NCI-H524 treated with DMSO at 0.1 percent for 48 hours (cell line): ENCODE data around the gene ATP1A3.
"Not testable (repeated sequence)": the region's sequence is repeated elsewhere in the genome, so short reads cannot be mapped to it uniquely, and the experiment has no call there.

Source experiments
- DNase-seq: peaks from one replicate; lab custom pipeline; 2025; lab: John Stamatoyannopoulos, UW

ATP1A3 gene

DNA sequence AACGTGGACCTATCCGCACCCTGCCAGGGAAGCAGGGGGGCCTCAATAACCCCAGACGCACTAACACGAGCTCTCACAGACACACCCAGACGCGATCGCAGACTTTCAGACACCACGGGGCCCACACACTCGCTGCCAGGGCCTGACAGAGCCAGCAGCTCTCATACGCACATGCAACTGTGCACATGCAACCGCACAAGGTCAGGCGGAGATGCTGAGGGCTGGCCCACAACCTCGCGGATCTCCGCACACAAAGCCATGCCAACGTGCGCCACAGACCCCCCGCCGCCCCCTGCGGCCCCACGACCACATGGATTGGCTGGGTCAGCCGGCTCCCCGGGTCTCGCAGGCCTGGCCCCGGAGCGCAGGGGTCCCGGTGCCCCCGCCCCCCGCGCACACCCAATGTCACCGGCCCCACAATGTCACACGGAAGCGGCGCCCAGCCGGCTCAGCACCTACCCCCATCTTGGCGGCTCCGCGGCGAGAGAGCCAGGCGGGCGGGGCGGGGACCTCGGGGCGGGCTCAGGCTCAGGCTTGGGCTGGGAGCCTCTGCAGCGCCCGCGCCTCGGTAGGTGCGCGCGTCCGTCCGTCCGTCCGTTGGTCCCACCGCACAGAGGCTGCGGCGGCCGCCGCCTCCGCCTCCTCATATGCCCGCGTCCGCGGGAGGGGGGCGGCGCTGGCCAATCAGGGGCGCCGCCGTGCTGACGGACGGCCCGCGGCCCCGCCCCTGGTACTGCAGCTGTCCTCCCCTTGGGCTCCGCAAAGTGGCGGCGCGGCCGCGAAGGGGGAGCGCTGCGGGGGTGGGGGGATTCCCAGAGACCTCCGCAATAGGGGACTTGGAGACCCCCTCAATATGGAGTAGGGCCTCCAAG is at the start of gene ATP1A3:
TSS of gene ATP1A3 (minus strand) at position 619 of the 872 bp plus-strand sequence. CDS start at position 465, 154 bp downstream.
- peak; percentile 37 for DNase-seq

DNA sequence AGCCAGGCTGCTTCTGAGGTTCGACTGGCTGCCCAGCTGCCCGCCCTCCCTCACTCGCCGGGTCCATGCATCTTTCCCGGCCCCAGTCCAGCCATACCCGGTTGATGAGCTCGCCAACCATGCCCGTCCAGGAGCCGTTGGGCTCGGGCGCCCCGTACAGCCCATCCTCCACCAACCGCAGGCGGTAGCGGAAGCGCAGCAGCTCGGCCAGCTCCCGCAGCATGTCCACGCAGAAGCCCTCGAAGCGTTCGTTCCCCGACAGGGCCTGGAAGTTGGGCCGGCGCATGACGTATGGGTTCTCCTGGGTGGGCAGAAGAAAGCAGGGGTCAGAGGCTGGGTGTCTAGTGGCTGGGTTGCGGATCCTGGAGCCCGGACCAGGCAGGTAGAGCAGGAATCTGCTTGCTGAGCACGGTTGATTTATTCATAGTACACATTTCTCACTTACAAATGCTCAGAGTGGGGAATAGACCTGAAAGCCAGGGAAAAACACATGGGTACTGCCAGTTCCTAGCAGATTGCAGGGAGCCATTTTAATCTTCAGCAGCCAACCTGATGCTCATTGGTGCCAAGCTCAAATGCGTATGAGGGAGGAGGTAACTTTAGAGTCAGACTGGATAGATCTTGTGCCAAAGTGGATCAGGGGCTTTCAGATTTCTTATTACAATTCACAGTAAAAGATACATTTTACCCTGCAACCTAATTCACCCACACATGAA is 48.6 kb upstream of the ATP1A3 start:
- DNase-seq = peak; percentile 71

DNA sequence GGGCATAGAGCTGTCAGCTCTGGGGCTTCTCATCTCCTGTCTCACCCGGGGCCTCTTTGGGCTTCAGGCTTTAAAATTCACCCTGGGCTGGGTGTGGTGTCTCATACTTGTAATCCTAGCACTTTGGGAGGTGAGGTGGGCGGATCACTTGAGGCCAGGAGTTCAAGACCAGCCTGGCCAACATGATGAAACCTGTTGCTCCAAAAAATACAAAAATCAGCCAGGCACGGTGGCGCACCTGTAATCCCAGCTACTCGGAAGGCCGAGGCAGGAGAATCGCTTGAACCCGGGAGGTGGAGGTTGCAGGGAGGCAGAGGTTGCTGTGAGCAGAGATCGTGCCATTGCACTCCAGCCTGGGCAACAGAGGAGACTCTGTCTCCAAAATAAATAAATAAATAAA is 46.5 kb upstream of the ATP1A3 start:
- DNase-seq = not testable (repeated sequence)

DNA sequence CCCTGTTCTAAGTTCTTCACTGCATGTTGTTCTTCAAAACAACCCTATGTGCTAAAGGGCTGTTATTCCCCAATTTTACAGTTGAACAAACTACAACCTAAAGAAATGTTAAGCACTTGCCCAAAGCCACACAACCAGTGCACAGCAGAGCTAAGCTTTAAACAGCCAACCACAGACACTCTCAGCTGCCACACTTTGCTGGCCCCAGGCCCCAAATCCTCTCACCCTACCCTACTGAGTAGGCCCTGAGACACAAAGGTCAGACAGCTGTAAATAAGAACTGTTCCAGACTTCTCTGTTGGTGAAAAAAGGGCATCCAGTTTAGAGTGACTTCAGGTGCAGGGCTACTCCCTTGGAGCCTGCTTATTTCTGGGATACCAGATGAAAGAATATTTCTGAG is 46.0 kb upstream of the ATP1A3 start:
- DNase-seq = no peak

DNA sequence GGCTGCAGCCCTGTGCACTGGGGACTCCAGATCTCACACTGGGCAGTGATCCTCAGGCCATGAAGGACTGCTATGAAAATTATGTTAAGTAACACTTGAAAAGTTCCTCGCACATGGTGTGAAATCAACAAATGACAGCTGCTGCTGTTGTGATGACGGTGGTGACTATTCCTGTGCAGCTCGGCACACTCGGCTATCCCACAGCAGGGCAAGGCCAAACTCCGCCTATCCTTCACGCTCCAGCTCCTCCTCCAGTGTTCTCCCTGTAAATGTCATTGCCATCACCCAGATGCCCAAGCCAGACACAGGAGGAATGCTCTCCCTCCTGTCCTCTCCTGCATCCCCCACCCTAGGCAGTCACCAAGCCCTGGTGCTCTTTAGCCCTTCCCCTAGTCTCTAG is 44.6 kb upstream of the ATP1A3 start:
- peak; percentile 97 for DNase-seq

DNA sequence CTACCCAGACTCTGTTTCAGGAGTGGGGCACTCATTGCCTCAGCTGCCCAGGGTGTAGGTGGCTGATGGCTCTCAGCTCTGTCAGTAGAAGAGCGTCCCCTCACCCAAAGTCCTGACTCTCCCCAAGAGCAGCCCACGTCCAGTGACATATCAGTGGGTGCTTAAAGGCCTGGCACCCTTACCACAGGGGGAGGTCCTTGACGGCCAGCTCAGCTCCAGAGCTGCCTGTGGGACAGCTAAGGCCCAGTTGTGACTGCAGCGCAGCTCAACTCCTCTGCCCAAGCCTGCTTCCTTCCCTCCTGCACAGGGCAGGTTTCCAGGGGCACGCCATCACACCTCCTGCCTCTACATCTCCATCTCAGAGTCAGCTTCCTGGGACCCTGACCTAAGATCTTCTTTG is 43.6 kb upstream of the ATP1A3 start:
- DNase-seq = no peak

DNA sequence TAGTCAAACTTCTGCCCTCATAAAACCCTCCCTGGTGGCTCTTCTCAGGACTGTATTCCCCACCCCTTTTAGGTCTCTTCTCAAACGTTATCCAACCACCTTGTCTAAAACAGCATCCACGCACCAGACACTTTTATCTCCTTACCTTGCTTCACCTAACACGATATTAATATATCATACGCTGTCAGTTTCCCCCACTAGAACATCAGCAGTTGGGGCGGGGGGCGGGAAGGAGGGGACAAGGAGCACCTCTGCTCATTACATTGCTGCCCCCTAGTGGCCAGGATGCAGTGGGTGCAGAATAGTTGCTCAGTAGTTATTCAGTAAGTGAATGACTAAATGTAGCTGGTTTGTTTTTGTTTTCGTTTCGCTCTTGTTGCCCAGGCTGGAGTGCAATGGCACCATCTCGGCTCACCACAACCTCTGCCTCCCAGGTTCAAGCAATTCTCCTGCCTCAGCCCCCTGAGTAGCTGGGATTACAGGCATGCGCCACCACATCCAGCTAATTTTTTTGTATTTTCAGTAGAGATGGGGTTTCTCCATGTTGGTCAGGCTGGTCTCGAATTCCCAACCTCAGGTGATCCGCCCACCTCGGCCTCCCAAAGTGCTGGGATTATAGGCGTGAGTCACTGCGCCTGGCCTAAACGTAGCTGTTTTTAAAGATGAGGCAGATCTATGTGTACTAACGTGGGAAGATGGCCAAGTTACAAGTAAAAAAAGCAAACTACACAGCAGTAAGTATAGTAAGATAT is 40.8 kb upstream of the ATP1A3 start:
- DNase-seq = peak; percentile 43

DNA sequence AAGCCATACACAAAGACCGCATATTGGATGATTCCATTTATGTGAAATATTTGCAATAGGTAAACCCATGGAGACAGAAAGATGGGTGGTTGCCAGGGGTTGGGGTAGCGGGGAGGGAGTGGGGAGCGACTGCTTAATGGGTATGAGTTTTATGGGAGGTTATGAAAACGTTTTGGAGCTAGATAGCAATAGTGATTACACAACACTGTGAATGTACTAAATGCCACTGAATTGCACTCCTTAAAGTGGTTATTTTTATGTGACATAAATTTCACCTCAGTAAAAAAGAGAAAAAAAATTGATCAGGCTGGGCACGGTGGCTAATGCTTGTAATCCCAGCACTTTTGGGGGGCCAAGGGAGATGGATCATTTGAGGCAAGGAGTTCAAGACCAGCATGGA is 39.4 kb upstream of the ATP1A3 start:
- no peak for DNase-seq

DNA sequence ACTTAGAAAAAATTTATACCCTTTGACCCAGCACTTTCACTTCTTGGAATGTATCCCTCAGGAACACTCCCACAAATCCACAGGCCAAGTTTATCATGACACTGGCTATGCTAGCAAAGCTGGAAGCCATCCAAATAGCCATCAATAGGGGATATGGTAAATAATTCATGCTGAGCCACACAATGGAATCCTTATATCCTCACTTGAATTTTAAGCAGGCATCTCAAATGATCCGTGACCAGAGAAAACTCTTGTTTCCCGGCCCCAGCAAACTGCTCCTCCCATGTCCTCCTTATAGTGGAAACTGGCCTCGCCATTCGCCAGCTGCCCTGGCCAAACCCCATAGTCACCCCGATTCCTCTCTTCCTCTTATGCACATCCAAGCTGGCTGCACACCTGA is 38.4 kb upstream of the ATP1A3 start:
- DNase-seq = peak; percentile 80

DNA sequence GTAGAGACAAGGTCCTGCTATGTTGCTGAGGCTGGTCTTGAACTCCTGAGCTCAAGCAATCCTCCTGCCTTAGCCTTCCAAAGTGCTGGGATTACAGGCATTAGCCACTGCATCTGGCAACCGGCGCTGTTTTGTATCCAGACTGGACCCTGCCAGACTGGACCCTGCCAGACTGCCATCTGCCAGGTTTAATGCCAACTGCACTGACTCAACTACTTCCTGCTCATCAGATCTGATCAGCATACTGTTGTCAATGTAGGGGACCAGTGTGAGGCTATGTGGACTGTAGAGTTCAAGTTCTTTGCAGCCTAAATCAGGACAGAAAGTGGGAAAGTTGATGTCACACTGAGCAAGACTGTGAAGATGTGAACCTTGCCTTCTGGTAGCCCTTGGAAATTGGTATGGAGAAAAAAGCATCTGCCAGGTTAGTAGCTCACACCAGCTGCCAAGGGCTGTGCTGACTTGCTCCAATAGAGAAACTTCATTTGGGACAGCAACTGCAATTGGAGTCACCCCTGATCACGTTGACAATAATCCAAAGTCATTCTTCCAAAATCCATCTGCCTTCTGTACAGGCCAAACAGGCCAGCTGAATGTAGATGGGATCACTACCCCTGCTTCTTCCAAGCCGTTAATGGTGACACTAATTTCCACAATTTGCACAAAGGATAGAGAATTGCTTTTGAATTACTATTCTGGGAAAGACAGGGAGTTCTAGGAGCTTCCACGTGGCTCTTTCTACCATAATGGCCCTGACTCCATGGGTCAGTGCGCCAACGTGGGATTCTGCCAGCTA is 36.8 kb upstream of the ATP1A3 start:
- DNase-seq = peak; percentile 55

DNA sequence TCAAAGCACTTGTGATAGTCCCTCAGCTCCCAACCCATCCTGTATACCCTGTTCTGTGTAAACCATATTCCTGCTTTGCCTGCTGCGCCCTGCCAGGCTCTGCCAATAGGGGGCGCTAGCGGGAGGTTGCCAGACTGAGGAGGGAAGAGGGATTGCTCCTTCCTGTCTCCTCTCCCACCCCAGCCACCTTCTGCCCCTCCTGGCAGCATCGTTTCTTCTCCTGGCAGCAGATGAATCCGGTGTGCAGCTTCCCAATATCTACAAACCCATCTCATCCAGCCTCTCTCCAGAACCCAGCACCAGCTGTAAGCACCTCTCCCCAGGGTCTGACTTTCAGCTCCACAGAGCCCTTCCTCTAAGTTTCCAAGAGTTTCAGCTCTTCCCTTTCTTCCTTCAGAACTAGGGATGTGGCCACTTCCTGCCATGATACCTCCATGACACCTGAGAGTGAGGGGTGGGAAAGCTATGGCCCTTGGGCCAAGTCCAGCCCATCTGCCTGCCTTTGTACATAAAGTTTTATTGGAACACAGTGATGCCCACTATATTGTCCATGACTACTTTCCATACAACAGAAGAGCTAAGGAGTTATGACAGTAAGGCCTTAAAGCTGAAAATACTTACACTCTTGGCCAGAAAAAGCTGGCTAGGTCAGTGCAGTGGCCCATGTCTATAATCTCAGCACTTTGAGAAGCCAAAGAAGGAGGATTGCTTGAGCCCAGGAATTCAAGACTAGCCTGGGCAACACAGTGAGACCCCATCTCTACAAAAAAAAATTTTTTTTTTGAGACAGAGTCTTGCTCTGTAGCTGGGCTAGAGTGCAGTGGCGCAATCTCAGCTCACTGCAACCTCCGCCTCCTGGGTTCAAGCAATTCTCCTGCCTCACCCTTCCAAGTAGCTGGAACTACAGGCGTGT is 34.5 kb upstream of the ATP1A3 start:
- no peak for DNase-seq

DNA sequence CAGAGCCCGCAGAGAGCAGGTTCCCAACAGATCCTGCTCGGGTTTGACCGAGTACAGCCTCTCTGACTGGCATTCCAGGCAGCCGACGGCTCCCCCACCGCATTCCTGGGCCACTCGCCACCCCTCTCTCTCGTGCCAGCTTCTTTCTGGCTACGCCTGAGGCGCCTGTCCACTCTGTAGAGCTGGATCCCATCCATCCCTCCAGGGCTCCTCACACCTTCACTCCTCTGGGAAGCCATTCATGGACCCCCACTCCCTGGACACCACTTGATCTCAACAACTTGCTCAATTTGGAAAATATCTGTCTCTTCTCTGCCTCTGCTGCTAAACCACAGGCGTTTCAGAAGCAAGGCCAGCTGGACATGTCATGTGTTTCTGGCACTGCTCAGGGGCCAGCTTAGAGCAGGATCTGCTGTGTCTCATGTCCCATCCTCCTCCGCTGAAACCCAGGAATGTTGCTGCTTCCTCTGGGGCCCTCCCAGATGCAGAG is 30.6 kb upstream of the ATP1A3 start:
- DNase-seq = no peak

DNA sequence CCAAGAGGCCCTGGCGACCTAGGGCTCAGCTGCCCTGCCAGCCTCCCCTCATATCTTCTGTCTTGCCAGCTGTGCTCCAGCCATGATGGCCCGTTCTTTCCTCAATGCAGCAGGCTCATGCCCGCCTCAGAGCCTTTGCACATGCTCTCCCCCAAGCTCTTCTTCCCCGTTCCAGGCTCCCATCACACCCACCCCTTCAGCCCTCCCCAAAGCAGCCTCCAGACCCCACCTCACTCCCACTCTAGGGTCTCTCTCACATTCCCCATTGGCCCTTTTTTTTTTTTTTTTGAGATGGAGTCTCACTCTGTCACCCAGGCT is 29.9 kb upstream of the ATP1A3 start:
- no peak for DNase-seq

DNA sequence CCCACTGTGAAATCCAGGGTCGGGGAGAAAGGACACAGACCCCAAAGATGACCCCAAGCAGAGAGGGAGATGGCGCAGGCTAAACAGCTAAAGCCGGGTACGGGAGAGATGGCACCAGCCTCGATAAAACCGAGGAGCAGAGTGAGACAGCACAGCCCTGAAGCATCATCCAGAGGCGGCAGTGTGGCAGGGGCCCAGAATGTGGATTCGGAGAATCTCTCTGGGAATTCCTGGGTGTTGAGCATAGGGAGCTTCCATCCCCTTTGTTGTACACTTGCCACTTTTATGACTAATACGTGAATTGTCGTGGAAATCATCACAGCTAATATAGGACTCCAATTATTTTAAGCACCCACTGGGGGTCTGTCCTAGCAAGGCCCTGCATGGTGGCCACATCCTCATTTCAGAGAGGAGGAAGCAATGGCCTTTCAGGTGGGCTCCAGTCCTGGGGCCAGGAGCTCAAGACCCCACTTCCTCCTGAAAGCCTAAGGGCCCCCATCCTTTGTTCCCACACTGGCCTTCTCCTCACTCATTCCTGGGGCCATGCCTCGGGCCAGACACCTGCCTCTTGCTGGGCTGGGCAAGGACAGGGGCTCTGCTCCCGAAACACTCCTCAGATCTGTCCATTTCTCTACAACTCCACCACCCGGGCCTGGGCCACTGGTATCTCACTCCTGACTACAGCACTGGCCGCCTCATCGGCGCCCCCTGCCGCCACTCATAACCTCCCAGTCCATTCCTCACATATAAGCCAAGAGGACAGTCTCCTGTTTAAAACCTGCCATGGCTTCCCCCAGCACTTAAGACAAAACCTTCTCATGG is 29.3 kb upstream of the ATP1A3 start:
- DNase-seq = no peak

DNA sequence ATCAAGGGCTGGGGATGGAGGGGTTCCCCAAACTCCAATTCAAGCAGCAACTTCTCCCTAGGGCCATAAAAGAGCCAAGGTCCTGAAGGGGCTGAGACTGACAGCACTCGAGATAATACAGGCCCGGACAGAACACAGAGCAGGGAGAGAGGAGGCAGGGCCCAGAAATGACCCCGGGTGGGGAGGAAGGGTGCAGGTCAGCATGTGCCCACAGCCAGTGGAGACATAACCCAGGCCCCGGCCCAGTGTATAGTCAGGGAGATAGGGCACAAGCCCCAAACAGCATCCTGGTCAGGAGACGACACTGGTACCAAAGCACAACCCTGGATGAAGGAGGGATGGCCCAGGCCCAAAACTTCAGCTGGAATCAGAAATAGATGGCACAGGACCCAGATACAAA is 28.6 kb upstream of the ATP1A3 start:
- no peak for DNase-seq

DNA sequence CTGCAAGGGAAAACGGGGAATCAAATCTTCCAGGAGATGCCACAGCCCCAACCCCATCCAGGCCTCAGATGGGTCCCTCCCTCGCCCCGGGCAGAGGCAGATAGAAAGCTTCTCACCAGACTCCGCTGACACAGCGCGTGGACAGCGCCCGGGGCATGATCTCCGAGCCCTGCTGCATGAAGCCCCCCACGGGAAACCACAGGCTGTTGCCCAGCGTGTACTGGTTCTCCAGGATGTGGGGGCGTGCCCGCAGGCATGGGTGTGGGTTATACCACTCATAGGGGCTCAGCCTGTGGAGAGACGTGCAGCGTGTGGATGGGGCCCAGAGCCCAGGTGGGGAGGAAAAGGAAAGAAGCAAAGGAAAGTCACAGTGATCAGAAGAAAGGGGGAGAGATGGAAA is 27.2 kb upstream of the ATP1A3 start:
- no peak for DNase-seq

DNA sequence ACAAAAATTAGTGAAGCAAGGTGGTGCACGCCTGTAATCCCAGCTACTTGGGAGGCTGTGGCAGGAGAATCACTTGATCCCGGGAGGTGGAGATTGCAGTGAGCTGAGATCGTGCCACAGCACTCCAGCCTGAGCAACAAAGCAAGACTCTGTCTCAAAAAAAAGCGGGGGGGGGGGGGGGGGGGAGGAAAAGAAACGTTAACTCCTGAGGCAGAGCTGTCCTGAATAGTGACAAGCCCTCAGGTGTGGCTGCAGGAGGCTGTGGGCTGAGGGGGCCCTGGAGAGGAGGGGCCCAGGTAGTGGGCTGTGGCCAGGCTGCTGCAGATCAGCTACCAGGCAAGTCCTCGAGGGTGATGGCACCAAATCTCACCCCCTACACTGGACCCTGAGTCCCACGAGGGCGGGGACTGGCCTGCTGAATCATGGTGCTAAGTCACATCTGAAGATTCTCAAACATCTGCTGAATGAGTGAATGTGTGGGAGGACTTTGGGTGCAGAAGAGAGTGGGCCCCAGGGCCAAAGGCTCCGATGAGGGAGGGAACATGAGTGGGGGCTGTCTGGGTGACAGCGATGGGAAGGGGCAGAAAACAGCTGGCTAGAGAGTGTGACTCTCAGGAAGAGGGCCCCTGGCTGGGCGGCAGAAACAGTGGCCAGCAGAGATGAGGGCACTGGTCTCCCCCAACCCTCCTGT is 24.6 kb upstream of the ATP1A3 start:
- no peak for DNase-seq

DNA sequence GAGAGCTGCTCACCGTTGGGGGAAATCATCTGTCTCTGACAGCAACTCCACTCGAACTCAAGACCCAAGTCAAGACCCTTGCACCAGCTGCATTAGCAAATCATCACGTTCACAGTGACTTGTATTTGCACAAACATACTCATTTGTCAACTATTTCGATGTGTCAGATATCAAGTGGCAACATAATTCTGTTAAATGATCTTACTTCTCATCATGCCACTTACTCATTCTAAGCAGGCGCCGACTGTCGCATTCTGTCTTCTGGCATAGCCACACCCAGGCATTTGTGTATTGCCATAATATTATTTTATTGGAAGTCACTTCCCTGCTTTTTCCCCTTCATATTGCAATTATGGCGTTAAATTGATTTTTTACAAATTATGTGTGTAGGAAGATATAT is 23.0 kb upstream of the ATP1A3 start:
- no peak for DNase-seq

DNA sequence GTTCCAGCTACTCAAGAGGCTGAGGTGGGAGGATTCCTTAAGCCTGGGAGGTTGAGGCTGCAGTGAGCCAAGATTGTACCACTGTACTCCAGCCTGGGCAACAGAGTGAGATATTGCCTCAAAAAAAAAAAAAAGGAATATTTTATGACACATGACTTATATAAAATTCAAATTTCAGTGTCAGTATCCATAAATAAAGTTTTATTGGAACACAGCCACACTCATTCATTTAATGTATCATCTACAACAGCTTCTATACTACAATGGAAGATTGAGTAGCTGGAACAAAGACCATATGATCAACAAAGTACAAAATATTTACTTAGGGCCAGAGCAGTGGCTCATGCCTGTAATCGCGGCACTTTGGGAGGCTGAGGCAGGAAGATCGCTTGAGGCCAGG is 18.7 kb upstream of the ATP1A3 start:
- DNase-seq = not testable (repeated sequence)
